T47D (cell line): ENCODE measurements around the gene RPP25L.

ENCODE experiments used
- DNase-seq, 2 experiments: peaks; one replicate each; pipeline versions ENCODE4 v3.0.0 to v3.0.0-alpha.2; 2011 to 2012; ENCODE audit warnings: low read depth in 1 of 2, low spot score in 1 of 2
- JUND ChIP-seq: IDR thresholded peaks from 2 replicates; pipeline ENCODE4 v1.6.1; 2012; ENCODE audit warnings: low read depth
- in situ Hi-C: cut with HindIII; loops from 2 replicates; pipeline ENCODE4 v1.10.0; 2016; ENCODE audit warnings: low sequenced_read_pairs, low pct_unique_long_range_greater_than_20kb

Gene RPP25L

DNA sequence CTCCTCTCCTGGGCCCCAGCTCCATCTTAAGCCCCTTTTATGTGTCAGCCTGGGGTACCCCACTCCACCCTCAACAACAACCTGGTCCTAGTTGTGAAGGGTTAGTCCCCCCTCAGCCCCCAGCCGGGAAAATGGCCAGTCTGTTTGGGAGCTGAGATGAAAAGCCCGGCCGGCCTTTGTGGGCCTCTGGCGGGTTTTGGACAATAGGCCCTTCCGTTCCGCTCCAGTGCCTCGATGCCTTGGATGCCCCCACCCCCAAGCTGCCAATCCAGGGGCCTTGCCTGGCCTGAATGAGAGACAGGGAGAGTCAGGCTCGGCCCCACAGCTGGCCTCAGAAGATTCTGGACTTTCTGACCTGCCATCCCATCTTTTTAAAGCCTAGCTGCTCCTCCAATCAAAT lies 31.5 kb downstream of the RPP25L start:
- no peak for DNase-seq
- in situ Hi-C loops = no loop called here
- TF ChIP-seq JUND = no peak

DNA sequence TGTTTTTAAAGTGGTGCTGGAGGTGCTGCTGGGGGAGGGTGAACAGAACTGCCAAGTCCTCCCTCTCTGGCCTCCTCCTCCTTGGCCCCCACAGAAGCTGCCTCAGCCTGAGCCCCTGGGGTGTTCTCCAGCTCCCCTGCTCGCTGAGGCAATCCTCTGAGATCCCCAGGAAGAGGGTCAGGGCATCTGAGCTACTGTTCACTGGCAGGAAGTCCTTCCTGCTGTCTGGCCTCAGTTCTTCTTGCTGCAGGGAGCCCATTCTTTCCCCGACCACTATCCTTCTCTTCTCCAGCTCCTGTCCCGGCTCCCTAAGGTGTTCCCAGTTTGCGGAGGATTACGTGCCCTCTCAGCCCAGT lies 32.1 kb downstream of the RPP25L start:
- DNase-seq = no peak
- in situ Hi-C loops = no loop called here
- TF ChIP-seq JUND = no peak

DNA sequence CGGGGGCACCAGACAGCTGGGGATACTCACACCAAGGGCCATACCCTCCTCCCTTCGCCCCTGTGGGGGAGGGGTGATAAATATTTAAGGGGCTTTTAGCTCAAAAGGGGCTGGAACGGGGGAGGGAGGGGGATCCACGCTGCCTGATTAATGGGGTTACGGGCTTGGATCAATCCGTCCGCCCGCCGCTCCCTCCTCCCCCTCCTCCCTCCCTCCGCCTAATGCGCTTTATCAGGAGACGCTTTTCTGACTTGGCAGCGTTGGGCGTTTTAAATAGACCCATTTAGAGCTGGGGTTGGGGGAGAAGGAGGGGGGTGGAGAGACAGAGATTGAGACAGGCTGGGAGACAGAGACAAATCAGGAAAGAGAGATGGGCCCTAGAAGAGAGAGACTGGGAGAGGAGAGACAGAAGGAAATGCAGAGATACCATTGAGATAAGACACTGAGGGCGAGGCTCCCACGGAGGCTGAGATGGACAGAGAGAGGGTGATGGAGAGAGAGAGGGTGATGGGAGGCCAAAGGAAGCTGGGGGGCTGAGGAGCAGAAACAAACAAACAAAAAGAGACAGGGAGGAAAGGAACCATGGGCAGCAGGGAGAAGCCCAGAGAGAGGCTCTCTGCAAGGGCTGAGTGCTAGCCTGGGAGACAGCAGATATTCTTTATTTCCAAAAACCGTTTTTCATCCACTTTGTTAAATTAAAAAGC lies 32.6 kb downstream of the RPP25L start:
- in situ Hi-C loops = no loop called here
- no peak for DNase-seq
- no peak for TF ChIP-seq JUND

DNA sequence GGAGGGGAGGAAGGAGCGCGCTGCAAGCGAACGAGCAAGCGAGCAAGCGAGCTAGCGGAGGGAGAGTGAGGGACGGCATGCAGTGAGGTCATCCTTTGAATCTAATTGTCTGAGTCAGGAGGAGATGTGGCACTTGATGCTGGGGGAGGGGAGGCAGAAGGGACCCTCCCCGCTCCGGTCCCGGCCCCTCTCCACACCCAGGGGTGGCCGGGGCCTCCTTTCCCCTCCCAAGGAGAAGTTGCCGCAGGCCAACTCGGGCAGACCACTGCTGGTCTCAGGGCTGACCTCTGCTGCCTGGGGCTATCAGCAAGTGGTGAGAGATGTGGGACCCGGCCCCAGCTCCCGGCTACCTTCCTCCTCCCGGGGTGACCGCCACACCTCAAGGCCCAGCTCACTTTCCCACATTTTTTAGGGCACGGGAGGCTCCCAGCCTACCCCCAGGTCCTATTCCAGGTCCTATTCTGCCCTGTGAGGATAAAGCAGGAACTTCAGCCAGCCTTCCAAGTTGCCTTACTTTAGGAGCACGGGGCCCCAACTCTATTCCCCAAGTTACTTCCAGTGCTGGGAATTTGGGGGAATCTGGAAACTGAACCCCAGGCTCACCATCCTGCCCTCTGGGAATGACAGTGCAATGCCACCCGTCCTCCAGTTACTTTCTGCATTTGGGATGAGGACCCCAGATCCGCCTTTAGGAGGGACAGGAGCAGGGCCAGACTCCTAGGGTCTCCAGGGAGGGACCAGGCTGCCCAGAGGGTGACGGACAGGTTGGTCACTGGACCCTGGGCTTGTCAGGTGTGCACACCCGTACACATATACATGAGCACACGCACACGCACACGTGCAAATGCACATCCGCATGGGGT lies 33.4 kb downstream of the RPP25L start:
- DNase-seq = no peak
- no peak for TF ChIP-seq JUND
- in situ Hi-C loops = no loop called here

DNA sequence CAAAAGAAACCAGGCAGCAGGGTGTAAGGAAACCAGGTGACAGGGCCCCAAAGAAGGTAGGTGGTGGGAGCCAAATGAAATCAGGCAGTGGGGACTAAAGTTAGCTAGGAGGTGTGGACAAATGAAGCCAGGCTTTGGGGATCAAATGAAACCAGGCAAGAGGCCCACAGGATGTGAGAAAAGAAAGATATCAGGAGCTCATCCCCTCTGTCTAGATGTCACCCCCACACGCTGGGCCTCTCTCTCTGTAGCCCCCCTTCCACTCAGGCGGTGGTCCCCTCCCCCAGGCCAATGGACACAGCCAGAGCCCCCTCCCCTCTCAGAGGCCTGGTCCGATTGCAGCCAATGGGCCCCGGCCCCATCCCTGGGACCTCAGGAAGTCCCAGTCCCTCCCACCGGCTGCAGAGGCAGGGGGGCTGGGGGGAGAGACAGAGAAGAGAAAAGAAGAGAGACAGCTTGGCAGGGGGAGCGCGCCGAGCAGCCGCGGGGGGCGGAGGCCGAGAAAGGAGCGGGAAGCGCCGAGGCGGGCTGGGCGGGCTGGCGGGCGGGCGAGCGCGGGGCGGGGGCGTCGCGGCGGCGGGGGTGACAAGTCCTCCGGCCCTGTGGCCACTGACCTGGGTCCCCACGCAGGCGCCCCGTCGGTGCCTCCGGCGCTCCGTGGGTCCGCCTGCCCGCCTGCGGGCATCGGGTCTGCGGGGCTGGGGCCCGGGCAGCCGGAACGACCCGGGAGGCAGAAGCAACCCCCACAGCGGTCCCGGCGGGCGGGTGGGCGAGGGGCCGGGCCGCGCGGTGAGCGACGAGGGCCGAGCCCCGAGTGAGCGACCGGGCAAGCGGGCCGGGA lies 34.3 kb downstream of the RPP25L start:
- no peak for TF ChIP-seq JUND
- in situ Hi-C loops = no loop called here
- no peak for DNase-seq

DNA sequence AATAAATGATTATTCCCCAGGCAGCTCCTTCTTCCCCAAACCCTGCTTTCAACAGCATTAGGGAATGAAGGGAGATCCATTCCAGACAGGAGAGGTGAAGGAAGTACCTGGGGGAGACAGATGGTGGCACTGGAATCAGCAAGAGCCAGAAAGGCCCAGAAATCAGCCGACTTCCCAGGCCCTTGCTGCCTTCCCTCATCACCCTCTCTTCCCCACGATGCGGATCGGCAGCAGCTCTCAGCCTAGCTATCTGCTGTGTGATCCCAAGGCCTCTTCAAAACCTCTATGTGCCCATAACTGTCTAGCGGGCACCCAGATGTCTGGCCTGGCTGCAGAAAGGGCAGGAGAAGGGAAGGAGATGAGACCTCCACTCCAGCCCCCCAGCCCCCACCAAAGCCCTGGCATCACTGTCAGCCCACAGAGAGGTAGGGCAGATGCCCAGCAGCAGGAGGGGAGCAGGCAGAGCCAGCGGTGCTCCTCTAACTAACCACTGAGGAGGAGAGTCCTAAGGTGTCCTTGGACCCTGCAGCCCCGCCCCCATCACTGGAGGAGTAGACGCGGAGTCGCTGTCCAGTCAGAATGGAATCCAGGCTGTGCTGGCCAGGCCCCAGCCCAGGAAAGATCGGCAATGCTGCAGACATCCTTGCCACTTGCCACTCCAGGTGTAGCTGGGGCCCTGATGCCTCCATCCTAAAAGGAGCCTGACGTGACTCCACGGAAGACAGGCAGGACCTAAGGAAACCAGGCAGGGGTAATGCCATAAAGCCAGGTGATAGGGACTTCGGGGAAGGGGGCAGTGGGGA lies 35.1 kb downstream of the RPP25L start:
- TF ChIP-seq JUND = no peak
- DNase-seq = no peak
- in situ Hi-C loops = no loop called here

DNA sequence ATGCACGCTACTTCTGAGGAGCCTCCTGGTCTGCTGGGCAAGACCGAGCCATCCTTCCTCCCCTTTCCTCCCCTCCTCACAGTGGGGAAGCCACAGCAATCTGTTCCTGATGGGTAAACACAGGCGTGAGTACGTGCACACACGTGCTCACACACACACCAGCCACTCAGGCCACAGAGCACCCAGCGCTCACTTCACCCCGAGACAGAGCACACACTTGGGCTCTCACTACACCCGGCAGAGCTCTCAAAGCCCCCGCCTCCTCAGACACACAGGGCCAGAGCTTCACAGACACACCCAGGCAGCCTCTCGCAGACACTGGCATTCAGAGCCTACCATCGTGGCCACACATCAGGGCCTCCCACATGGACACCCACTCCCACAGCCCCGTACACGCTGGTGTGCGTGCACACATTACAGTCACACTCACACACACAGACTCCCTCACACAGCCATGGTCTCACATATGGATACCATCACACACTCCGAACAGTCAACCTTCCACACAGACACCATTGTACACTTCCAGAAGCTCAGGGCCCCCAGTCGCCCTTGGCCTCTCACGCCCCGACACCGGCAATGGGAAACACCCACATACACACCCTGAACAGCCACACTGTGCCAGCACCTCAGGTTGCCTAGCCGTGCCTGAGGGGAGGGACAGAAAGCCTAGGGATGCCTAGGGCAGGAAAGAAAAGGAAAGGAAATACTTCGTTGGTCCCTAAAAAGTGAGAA lies 35.9 kb downstream of the RPP25L start:
- DNase-seq = no peak
- no peak for TF ChIP-seq JUND
- in situ Hi-C loops = no loop called here

DNA sequence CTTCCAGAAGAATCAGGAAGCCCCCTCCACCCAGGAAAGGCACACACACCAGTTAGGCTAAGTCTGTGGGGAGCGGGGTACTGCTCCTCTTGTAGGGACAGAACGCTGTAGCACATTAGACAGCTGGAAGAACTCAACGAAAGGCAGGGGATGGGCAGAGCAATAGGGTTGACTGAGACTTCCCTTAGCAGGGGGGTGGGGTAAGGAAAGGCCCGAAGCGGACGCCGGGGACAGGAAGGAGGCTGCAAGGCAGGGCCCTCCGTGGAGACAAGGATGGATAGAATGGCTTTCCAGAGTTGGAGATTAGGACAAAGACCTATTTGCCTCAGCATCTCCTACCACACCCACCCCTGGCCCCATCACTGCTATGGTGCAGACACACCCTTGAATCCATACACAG lies 36.7 kb downstream of the RPP25L start:
- no peak for TF ChIP-seq JUND
- in situ Hi-C loops = no loop called here
- no peak for DNase-seq

DNA sequence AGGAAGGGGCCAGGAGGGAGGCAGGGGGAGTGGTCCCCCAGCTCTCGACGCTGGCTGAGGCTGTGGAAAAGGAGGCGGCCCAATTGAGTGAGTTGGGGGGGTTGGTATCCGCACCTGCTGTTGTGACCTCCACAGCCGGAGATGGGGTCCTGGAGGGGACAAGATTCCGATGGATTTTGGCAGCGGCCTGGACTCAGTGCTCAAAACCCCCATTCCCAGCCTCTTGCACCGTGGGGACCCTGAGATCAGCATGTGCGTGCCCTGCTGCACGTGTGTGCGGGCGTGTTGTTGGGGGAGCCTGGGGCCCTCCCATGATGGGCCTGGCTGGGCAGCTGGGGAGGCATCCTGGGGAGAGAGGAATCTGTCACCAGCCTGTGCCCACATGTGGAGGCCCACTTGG lies 37.3 kb downstream of the RPP25L start:
- no peak for TF ChIP-seq JUND
- DNase-seq = no peak
- in situ Hi-C loops = no loop called here

DNA sequence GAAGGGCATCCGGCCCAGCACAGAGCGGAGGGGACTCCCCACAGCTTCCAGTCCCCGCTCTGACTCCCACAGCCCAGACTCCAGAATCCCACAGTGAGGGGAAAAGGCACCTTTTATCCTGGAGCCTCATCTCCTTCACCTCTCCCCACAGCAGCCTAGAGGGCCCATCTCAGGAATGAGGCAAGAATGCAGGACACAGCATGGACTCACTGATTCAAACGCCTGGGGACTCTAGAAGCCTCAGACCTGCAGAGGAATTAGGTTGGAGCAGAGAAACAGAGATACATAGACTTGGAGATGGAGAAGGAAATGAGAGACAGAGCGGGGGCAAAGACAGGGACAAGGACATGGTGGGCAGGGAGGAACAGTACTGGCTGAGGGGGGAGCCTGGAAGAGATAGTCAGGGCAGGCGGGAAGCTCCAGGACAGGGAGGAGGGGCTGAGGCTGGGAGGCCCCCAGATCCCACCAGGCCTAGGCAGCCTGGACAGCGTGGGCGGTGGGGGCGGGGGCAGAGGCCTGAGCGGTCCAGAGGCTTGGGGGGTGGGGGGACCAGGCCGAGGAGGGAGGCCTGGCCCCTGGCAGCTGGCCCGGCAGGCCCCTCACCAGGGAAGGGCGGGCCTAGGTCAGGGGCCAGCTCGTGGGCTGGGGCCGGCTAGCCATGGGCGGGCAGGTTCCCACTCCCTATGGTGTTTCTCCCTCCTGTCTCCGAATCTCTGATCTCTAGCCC lies 38.1 kb downstream of the RPP25L start:
- no peak for DNase-seq
- TF ChIP-seq JUND = no peak
- in situ Hi-C loops = no loop called here

DNA sequence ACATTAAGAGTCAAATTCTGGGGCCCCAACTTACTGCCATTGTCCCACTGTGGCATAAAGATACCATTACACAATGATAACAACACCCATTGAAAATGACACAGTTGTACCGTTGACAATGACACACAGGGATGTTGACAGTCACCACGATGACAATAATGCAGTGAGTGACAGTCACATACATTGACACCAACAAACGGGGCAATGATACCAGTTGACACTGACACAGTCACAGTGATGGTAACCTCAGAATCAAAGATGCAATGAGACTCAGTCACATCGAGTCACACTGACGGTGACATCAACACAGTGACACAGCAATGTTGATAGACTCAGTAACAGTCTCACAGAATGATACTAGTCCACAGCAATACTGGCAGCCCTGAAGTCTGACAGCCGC lies 39.3 kb downstream of the RPP25L start:
- TF ChIP-seq JUND = no peak
- in situ Hi-C loops = no loop called here
- DNase-seq = no peak
